ENCODE measurements around the gene DNAH10.

The DNAH10 gene

DNA sequence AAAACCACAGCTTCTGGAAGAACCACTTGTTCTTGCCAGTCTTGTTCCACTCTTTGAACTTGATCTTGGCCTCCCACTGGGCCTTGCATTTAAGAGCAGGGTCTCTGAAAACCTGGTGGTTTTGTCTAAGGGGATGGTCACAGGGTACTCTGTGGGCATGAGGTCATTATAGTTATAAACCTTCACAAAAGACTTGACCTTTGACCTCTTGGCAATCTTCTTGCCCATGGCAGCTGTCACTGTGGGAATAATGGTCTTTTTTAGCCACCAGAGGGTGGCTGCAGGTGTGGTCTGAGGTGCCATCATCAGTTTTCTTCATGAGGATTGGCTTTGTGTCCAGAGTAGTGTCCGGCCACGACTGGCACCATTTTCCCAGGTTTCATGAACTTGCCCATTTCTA lies 40.9 kb upstream of the DNAH10 start:
- Histone ChIP-seq H3K36me3 (ENCODE audit: control insufficient read depth in 2 of 2, insufficient read depth in 1 of 2, low read length in 2 of 2) (peaks cover 22 to 32% of the 10 kb centered on the region in 2 experiments), H3K4me1 (ENCODE audit: control insufficient read depth, insufficient read depth, low read length) (no peaks in the 10 kb centered on the region), H3K27ac (ENCODE audit: extremely low read depth, low read depth, low read length) (no peak overlapping the region), H3K4me3 (ENCODE audit: low read depth, low read length) (no peak overlapping the region), H3K9me3 (ENCODE audit: control insufficient read depth, insufficient read depth, low read depth, low read length) (no peaks in the 10 kb centered on the region)
- ChIA-PET POLR2A (no interaction called here), CTCF (no interaction called here)
- no peak for TF ChIP-seq YY2 (tag by site-specific recombination; IDR thresholded peaks at IDR 0.05)
- no peak for TF ChIP-seq WT1 (tag by site-specific recombination; IDR thresholded peaks at IDR 0.05)
- no peak for TF ChIP-seq ZSCAN5A (tag by site-specific recombination; IDR thresholded peaks at IDR 0.05)
- TF ChIP-seq ZNF558 (tag by site-specific recombination; IDR thresholded peaks at IDR 0.05): no peak
- TF ChIP-seq GLI2 (tag by site-specific recombination; IDR thresholded peaks at IDR 0.05; ENCODE audit: borderline replicate concordance, low read depth): no peak
- TF ChIP-seq OSR2 (tag by site-specific recombination; IDR thresholded peaks at IDR 0.05): no peak
- TF ChIP-seq ZBTB7A (tag by site-specific recombination; IDR thresholded peaks at IDR 0.05; ENCODE audit: low read depth): no peak
- TF ChIP-seq ZNF596 (tag by site-specific recombination; IDR thresholded peaks at IDR 0.05): no peak
- no peak for TF ChIP-seq ZNF433 (tag by site-specific recombination; IDR thresholded peaks at IDR 0.05; ENCODE audit: low read depth)
- no peak for TF ChIP-seq ZNF214 (tag by site-specific recombination; IDR thresholded peaks at IDR 0.05; ENCODE audit: borderline replicate concordance)
- TF ChIP-seq ZNF560 (tag by site-specific recombination; IDR thresholded peaks at IDR 0.05; ENCODE audit: borderline replicate concordance): no peak
- no peak for TF ChIP-seq ZNF362 (tag by site-specific recombination; IDR thresholded peaks at IDR 0.05)

DNA sequence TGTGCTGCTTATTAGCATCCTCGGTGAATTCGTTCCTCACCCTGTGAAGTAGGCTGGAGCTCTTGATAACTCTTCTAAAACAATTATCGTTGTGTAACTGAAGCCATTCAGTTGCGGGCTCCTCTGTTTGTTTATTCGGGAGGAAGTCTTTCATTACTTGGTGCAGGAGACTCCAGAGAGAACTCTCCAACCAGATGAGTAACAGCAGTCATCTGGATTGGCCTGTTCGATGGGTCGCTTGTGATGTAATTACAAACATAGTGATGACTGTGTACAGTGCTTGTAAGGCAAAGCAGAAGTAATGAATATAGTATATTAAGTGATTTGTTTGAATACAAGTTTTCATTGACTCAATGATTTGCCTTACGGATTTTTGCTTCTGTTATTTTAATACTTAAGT lies 39.1 kb upstream of the DNAH10 start:
- POLR2A ChIA-PET: interaction anchor here (1.2 kb wide), 1 partner anchor 11 kb away, joined by 4 read pairs; the partner anchor contains the start of gene ATP6V0A2
- CTCF ChIA-PET: interaction anchor here (0.6 kb wide), 1 partner anchor 349 kb away, joined by 3 read pairs; no protein-coding TSS in a partner anchor
- no peak for TF ChIP-seq ZNF660 (tag by site-specific recombination; IDR thresholded peaks at IDR 0.05)
- no peak for TF ChIP-seq ZNF112 (tag by site-specific recombination; IDR thresholded peaks at IDR 0.05)
- no peak for TF ChIP-seq ZNF624 (tag by site-specific recombination; IDR thresholded peaks at IDR 0.05)
- TF ChIP-seq, protein P1, sequence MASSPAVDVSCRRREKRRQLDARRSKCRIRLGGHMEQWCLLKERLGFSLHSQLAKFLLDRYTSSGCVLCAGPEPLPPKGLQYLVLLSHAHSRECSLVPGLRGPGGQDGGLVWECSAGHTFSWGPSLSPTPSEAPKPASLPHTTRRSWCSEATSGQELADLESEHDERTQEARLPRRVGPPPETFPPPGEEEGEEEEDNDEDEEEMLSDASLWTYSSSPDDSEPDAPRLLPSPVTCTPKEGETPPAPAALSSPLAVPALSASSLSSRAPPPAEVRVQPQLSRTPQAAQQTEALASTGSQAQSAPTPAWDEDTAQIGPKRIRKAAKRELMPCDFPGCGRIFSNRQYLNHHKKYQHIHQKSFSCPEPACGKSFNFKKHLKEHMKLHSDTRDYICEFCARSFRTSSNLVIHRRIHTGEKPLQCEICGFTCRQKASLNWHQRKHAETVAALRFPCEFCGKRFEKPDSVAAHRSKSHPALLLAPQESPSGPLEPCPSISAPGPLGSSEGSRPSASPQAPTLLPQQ (tag by site-specific recombination; IDR thresholded peaks at IDR 0.05): no peak
- TF ChIP-seq SCRT2 (tag by site-specific recombination; IDR thresholded peaks at IDR 0.05): no peak
- no peak for TF ChIP-seq ZNF521 (tag by site-specific recombination; IDR thresholded peaks at IDR 0.05)
- TF ChIP-seq ZNF404 (tag by site-specific recombination; IDR thresholded peaks at IDR 0.05): no peak
- no peak for TF ChIP-seq ZBTB10 (tag by site-specific recombination; IDR thresholded peaks at IDR 0.05)
- no peak for TF ChIP-seq HOXC10 (CRISPR knock-in tag; IDR thresholded peaks at IDR 0.05)
- no peak for TF ChIP-seq ZNF214 (tag by site-specific recombination; IDR thresholded peaks at IDR 0.05; ENCODE audit: borderline replicate concordance)
- TF ChIP-seq KLF9 (tag by site-specific recombination; IDR thresholded peaks at IDR 0.05; ENCODE audit: low read depth): no peak
- TF ChIP-seq ZNF488 (tag by site-specific recombination; IDR thresholded peaks at IDR 0.05): no peak
- no peak for TF ChIP-seq ZBTB21 (tag by site-specific recombination; IDR thresholded peaks at IDR 0.05)
- TF ChIP-seq, protein P2, sequence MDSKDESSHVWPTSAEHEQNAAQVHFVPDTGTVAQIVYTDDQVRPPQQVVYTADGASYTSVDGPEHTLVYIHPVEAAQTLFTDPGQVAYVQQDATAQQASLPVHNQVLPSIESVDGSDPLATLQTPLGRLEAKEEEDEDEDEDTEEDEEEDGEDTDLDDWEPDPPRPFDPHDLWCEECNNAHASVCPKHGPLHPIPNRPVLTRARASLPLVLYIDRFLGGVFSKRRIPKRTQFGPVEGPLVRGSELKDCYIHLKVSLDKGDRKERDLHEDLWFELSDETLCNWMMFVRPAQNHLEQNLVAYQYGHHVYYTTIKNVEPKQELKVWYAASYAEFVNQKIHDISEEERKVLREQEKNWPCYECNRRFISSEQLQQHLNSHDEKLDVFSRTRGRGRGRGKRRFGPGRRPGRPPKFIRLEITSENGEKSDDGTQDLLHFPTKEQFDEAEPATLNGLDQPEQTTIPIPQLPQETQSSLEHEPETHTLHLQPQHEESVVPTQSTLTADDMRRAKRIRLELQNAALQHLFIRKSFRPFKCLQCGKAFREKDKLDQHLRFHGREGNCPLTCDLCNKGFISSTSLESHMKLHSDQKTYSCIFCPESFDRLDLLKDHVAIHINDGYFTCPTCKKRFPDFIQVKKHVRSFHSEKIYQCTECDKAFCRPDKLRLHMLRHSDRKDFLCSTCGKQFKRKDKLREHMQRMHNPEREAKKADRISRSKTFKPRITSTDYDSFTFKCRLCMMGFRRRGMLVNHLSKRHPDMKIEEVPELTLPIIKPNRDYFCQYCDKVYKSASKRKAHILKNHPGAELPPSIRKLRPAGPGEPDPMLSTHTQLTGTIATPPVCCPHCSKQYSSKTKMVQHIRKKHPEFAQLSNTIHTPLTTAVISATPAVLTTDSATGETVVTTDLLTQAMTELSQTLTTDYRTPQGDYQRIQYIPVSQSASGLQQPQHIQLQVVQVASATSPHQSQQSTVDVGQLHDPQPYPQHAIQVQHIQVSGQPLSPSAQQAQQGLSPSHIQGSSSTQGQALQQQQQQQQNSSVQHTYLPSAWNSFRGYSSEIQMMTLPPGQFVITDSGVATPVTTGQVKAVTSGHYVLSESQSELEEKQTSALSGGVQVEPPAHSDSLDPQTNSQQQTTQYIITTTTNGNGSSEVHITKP (tag by site-specific recombination; IDR thresholded peaks at IDR 0.05): no peak

More for the DNA sequence above, 39.1 kb upstream of the DNAH10 start:
- Histone ChIP-seq H3K9me3 (ENCODE audit: control insufficient read depth, insufficient read depth, low read depth, low read length) (no peaks in the 10 kb centered on the region), H3K27ac (ENCODE audit: extremely low read depth, low read depth, low read length) (no peak overlapping the region), H3K4me1 (ENCODE audit: control insufficient read depth, insufficient read depth, low read length) (no peaks in the 10 kb centered on the region), H3K36me3 (ENCODE audit: control insufficient read depth in 2 of 2, insufficient read depth in 1 of 2, low read length in 2 of 2) (peaks cover 32 to 48% of the 10 kb centered on the region in 2 experiments), H3K4me3 (ENCODE audit: low read depth, low read length) (no peak overlapping the region)
